GM10248 (cell line): ENCODE measurements around the gene PCBD1.

Experiments
- CTCF ChIA-PET: fragments of 300-600 bp; sonication (Branson Sonifier 250); formaldehyde crosslinking; extraction: SDS; loops from one replicate; lab custom pipeline; 2021; ENCODE audit warnings: antibody characterized with exemption; lab: Yijun Ruan, JAX
- POLR2A ChIA-PET: fragments of 350-650 bp; sonication (Branson Sonifier 250); formaldehyde crosslinking; extraction: SDS; loops from one replicate; lab custom pipeline; 2020; ENCODE audit warnings: antibody characterized with exemption; lab: Yijun Ruan, JAX
- DNase-seq: peaks from one replicate; pipeline ENCODE4 v3.0.0; 2012; ENCODE audit errors: extremely low spot score
- TF ChIP-seq, protein P1 (sequence below): IDR thresholded peaks from 2 replicates; pipeline ENCODE4 v1.5.1; 2012; ENCODE audit warnings: mild to moderate bottlenecking, low read depth; ENCODE audit errors: extremely low read depth, missing control alignments, control extremely low read depth

PCBD1 gene

DNA sequence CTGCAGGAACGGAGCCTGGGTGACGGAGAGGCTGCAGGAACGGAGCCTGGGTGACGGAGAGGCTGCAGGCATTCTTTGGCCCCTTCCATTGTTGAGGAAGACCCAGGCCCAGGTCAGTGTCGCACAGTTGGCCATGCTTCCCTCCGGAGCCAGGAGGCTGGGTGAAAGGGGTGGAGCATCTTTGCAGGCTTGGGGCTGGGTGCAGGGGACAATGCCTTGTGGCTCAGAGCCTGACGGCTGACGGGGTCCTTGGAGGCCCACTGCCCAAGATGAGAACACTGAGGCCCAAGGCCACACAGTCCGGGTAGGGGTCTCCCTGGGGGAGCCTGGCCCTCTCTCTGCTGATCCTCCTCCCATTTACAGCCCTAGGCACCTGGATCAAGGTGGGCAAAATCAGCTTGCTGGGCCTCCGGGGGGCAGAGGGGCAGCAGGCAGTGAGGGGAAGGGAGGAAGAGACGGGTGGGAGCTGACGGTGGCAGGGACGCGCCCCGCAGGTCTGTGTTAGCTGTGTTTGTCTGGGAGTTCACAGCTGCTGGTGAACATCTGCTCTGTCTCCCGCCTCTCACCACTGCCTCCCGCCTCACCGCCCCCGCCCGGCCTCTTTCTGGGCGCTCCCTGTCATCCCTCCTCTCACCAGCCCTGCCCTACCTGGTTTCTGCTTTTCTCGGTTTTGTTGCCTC, 30.6 kb upstream of the PCBD1 start:
- no peak for DNase-seq
- CTCF ChIA-PET, result interaction anchor here (1.3 kb wide), 1 partner anchor 14 kb away, joined by 4 read pairs; no protein-coding TSS in a partner anchor
- POLR2A ChIA-PET, result no interaction called here
- TF ChIP-seq, protein P1, sequence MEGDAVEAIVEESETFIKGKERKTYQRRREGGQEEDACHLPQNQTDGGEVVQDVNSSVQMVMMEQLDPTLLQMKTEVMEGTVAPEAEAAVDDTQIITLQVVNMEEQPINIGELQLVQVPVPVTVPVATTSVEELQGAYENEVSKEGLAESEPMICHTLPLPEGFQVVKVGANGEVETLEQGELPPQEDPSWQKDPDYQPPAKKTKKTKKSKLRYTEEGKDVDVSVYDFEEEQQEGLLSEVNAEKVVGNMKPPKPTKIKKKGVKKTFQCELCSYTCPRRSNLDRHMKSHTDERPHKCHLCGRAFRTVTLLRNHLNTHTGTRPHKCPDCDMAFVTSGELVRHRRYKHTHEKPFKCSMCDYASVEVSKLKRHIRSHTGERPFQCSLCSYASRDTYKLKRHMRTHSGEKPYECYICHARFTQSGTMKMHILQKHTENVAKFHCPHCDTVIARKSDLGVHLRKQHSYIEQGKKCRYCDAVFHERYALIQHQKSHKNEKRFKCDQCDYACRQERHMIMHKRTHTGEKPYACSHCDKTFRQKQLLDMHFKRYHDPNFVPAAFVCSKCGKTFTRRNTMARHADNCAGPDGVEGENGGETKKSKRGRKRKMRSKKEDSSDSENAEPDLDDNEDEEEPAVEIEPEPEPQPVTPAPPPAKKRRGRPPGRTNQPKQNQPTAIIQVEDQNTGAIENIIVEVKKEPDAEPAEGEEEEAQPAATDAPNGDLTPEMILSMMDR, result no peak

DNA sequence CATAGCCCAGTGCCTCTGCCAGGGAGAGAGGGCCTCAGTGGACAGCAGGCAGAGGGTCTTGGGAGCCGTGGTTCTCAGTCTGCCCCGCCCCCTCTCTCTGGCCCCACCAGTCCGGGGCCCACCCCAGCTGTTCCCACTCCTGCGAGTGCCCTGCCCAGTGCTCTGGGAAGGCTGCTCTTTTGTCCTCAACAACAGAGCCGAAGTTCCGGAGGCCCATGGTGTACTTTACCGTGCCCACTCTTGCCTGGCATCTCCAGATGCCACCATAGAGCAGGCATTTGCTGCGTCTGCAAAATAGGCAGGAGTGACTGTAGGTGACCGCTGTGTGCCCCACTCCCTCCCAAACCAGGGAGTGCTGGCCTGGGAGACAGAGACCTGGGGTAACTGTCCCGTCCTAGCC, 29.3 kb upstream of the PCBD1 start:
- DNase-seq, result no peak
- ChIA-PET CTCF (interaction anchor here (1.0 to 2.4 kb wide), 3 partner anchors 9 to 39 kb away, joined by 3 to 6 read pairs (median 3); no protein-coding TSS in a partner anchor), POLR2A (no interaction called here)
- TF ChIP-seq, protein P1, result no peak

DNA sequence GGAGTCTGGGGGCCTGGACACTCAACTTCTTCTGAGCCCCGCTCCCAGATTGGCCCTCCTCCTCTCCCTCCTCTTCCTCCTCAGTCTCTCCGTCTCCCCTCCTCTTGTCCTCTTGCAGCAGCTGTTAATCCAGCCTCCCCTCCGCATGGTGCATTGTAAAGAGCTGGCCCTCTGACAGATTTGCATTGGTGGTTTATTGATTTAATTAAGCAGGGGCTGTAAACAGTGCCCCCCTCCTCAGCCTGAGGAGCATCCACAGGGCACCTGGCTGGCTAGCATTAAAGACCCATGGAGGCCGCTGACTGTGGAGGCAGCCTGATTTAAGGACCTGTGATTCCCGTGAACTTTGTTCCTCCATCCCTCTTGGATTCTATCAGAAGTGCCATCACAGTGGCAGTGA, 28.9 kb upstream of the PCBD1 start:
- no peak for DNase-seq
- POLR2A ChIA-PET, result no interaction called here
- TF ChIP-seq, protein P1, result no peak
- CTCF ChIA-PET, result interaction anchor here (1.0 to 2.4 kb wide), 2 partner anchors 9 to 14 kb away, joined by 3 to 6 read pairs; no protein-coding TSS in a partner anchor

DNA sequence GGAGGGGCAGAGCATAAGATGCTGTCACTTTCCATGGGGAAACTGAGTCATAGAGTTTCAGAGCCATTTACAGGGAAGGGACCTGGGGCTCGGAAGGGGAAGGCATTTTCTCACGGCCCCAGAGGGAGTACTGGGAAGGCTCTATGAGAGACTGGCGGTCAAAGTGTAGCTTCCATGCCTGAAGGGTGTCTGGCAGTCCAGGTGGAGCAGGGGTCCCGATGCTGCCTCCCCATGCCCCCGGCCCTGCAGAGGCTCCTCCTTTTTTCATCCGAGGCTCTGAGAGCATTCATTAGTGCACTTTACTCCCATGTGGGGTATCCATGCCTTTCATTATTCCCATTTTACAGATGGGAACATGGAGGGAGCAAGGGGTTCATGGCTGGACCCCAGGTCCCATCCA, 27.9 kb upstream of the PCBD1 start:
- DNase-seq, result no peak
- POLR2A ChIA-PET, result no interaction called here
- CTCF ChIA-PET, result interaction anchor here (2.4 kb wide), 1 partner anchor 13 kb away, joined by 6 read pairs; no protein-coding TSS in a partner anchor
- TF ChIP-seq, protein P1, result no peak

DNA sequence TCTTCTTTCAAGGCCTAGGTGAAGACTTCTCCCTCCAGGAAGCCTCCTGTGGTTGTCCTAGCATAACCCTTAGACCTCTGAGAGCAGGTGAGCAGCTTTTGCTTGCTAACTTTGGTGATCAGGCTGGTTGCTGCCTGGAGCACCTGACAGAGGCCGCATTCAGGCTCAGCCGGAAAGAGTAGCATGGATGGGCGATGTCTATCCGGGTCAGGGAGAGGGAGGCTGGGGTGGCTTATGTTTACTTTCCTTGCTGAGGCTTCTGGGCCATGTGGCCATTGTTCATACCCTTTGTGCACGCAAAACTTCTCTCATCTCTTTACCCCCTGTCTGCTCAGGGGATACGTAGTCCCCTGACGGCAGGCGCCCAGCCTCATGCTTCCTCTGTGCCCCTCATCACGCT, 27.4 kb upstream of the PCBD1 start:
- TF ChIP-seq, protein P1, result no peak
- no peak for DNase-seq
- ChIA-PET POLR2A (no interaction called here), CTCF (interaction anchor here (2.4 kb wide), 1 partner anchor 12 kb away, joined by 6 read pairs; no protein-coding TSS in a partner anchor)

DNA sequence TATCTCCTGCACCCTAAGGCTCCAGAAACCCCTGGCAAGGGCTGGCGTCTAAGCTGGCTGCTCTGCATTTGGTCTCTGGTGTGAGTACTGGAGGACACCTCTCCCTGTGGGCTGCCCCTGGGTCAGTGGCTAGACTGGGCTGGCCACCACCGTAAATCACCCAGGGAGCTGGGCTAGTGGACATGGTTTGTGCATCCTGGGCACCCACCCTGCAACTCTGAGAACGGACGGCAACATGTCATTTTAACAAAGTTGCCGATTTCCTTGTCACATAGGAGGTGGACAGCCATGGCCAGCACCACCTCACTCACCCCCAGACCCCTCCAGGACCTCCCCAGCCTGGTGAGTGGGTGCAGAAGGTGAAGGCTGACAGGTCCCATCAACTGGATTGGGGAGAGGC, 26.8 kb upstream of the PCBD1 start:
- TF ChIP-seq, protein P1, result no peak
- CTCF ChIA-PET, result no interaction called here
- DNase-seq, result no peak
- POLR2A ChIA-PET, result no interaction called here
